Thyroid gland (tissue), 4 donors: ENCODE results near the gene CNDP1. TPM values are rescaled to one million over a fixed set of nuclear protein-coding genes. Genes with fewer than 3 reads are reported as not detected.
"Not testable (repeated sequence)": the region's sequence is repeated elsewhere in the genome, so short reads cannot be mapped to it uniquely, and the experiment has no call there.

Source experiments
- DNase-seq, 2 donors: peaks; one replicate each; pipeline ENCODE4 v3.0.0-alpha.2; 2019
- H3K27ac ChIP-seq, 3 donors: fragments of 200-600 bp; sonication (generic); 1 replicate in 2 of 3; 2 replicates in 1 of 3; pipeline ENCODE4 v1.5.1; 2016 to 2019; ENCODE audit warnings: mild to moderate bottlenecking in 1 of 3, moderate library complexity in 1 of 3
- H3K27me3 ChIP-seq: fragments of 200-600 bp; sonication (generic); one replicate; pipeline ENCODE4 v1.5.1; 2019
- H3K36me3 ChIP-seq, 2 donors: fragments of 200-600 bp; sonication (generic); one replicate each; pipeline ENCODE4 v1.5.1; 2016 to 2019
- H3K4me1 ChIP-seq, 2 donors: fragments of 200-600 bp; sonication (generic); one replicate each; pipeline ENCODE4 v1.5.1; 2017 to 2019
- H3K4me3 ChIP-seq, 3 donors: fragments of 200-600 bp; sonication (generic); replicated peaks in 1 of 3; 1 replicate in 2 of 3; 2 replicates in 1 of 3; pipeline ENCODE4 v1.5.1; 2016; ENCODE audit warnings: mild to moderate bottlenecking in 1 of 3
- H3K9me3 ChIP-seq: fragments of 200-600 bp; sonication (generic); one replicate; pipeline ENCODE4 v1.5.1; 2017
- POLR2A ChIP-seq, 2 donors: fragments of 450-650 bp; IDR thresholded peaks; one replicate each; pipeline ENCODE4 v1.6.1; 2017; ENCODE audit warnings: antibody characterized with exemption in 2 of 2, mild to moderate bottlenecking in 2 of 2, moderate library complexity in 1 of 2
- WGBS, 2 donors: methylation state at CpG; one replicate each; pipeline ENCODE4 v1.1.5; 2017; 5-methylcytosine and 5-hydroxymethylcytosine counted together
- intact Hi-C: fragments of 100-400 bp; cut with DNase I; formaldehyde crosslinking; loops from one replicate; pipeline ENCODE4 v1.15.1; 2023
- total RNA-seq, 4 donors: library from RNA; depleted of rRNA; stranded (reverse); fragments of >200 nt; gene quantifications; one replicate each; pipeline ENCODE4 v1.2.3, GENCODE V29; 2016
- TF ChIP-seq, protein P1 (sequence below), 6 experiments: fragments of 200-600 bp in 3 of 6; fragments of 450-650 bp in 3 of 6; sonication (generic) in 3 of 6; IDR thresholded peaks; one replicate each; pipeline ENCODE4 v1.5.1; 2016 to 2019; ENCODE audit warnings: antibody characterized with exemption in 6 of 6, mild to moderate bottlenecking in 2 of 6, inconsistent platforms in 1 of 6, moderate library complexity in 1 of 6

Gene CNDP1
- total RNA-seq, 4 donors from 2014 or later = 0.25 to 1.0 TPM; not detected in 2

DNA sequence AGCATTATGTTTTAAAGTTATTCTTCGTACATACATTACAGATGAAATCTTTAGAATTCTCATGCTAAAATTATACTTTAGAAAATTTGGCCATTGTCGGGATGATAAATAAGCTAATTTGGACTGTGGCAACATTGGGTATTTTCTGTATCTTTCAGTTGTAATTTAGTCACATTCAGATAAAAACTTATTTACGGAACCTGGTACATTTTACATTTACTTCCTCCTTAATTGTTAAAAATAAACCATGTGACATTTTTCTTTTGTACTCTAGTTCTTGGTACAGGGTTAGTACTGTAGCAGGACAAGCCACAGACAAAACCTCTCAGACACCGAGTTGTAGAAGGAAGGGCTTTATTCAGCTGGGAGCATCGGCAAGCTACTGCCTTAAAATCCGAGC, 33.9 kb upstream of the CNDP1 start:
- WGBS, 2 donors = 81 to 86% methylated on average over 6 of the region's 6 CpGs
- Histone ChIP-seq H3K27ac (peak overlapping the region; percentile 76 to 97 (median 79)), H3K9me3 (no peaks in the 10 kb centered on the region), H3K4me1 (peaks cover 33 to 50% of the 10 kb centered on the region in 2 donors), H3K27me3 (no peaks in the 10 kb centered on the region), H3K36me3 (peaks cover 7 to 36% of the 10 kb centered on the region in 2 donors), H3K4me3 (no peak overlapping the region)
- no peak for TF ChIP-seq POLR2A (IDR thresholded peaks at IDR 0.05)
- TF ChIP-seq, protein P1, sequence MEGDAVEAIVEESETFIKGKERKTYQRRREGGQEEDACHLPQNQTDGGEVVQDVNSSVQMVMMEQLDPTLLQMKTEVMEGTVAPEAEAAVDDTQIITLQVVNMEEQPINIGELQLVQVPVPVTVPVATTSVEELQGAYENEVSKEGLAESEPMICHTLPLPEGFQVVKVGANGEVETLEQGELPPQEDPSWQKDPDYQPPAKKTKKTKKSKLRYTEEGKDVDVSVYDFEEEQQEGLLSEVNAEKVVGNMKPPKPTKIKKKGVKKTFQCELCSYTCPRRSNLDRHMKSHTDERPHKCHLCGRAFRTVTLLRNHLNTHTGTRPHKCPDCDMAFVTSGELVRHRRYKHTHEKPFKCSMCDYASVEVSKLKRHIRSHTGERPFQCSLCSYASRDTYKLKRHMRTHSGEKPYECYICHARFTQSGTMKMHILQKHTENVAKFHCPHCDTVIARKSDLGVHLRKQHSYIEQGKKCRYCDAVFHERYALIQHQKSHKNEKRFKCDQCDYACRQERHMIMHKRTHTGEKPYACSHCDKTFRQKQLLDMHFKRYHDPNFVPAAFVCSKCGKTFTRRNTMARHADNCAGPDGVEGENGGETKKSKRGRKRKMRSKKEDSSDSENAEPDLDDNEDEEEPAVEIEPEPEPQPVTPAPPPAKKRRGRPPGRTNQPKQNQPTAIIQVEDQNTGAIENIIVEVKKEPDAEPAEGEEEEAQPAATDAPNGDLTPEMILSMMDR (IDR thresholded peaks at IDR 0.05) = no peak
- intact Hi-C loops = no loop called here
- no peak for DNase-seq

DNA sequence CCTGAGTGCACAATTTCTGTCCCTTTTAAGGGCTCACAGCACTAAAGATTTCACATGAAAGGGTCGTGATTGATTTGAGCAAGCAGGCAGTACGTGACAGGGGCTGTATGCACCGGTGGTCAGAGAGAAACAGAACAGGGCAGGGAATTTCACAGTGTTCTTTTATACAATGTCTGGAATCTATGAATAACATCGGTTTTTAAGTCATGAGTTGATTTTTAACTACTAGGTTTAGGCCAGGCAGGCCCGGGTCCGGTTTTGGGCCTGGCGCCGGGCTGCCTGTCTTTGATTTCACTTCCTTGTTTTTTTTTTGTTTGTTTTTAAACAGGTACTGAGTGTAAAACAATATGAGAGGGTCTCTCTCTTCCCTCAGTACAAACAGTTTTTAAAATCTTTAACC, 33.5 kb upstream of the CNDP1 start:
- intact Hi-C loops, DNase-seq, H3K4me3 ChIP-seq, H3K27me3 ChIP-seq, H3K9me3 ChIP-seq: not testable (repeated sequence)
- 78 to 86% methylated on average over 8 of the region's 8 CpGs for WGBS, 2 donors
- peak overlapping the region; percentile 76 to 97 (median 79) for H3K27ac ChIP-seq
- H3K4me1 ChIP-seq = peaks cover 33 to 51% of the 10 kb centered on the region in 2 donors
- peaks cover 10 to 36% of the 10 kb centered on the region in 2 donors for H3K36me3 ChIP-seq

DNA sequence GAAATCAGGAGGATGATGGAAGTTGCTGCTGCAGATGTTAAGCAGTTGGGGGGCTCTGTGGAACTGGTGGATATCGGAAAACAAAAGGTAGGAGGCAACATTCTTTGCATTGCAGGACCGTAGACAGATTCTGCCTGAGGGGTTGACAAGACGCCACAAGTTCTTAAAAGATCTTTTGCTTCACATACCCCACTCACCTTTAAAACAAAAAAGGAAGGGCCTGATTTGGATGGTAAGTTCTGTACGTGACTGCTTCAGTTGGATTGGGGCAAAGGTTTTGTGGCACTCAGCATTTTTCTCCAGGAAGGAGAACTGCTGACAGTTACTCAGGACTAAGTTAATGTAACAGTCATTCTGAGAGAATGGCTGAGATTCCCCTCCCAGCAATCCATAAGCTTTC, 32.9 kb upstream of the CNDP1 start:
- 83 to 87% methylated on average over 4 of the region's 4 CpGs for WGBS, 2 donors
- H3K4me1 ChIP-seq = peaks cover 34 to 57% of the 10 kb centered on the region in 2 donors
- H3K27me3 ChIP-seq = no peaks in the 10 kb centered on the region
- no peak overlapping the region for H3K4me3 ChIP-seq
- intact Hi-C loops = no loop called here
- H3K36me3 ChIP-seq = peaks cover 15 to 41% of the 10 kb centered on the region in 2 donors
- no peak for TF ChIP-seq POLR2A (IDR thresholded peaks at IDR 0.05)
- TF ChIP-seq, protein P1 (IDR thresholded peaks at IDR 0.05) = no peak
- no peak for DNase-seq
- peak overlapping the region in 2 of 3 donors; percentile 79 to 97 for H3K27ac ChIP-seq
- H3K9me3 ChIP-seq = no peaks in the 10 kb centered on the region

DNA sequence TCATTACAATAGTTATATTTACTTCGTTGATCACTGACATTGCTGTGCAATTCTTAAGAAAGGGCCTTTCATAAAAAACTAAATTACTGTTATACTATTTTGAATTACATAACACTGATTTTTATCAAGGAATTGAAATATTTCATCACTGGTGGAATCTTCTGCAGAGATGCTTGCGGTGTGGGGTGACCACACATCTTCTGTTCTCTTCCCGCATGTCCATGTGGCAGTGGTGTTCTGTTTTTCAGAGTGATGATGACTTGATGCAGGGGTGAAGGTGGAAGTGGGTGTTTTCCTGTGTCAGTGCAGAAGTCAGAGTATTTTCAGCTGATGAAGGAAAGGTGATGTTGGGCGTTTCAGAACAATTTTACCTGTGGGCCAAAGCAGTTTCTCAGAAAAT, 31.2 kb upstream of the CNDP1 start:
- no peak for DNase-seq
- Histone ChIP-seq H3K4me1 (peaks cover 34 to 62% of the 10 kb centered on the region in 2 donors), H3K36me3 (peaks cover 17 to 53% of the 10 kb centered on the region in 2 donors), H3K27me3 (no peaks in the 10 kb centered on the region), H3K9me3 (no peaks in the 10 kb centered on the region), H3K27ac (no peak overlapping the region), H3K4me3 (no peak overlapping the region)
- intact Hi-C loops = no loop called here
- TF ChIP-seq, protein P1 (IDR thresholded peaks at IDR 0.05) = no peak
- TF ChIP-seq POLR2A (IDR thresholded peaks at IDR 0.05) = no peak
- WGBS, 2 donors = 83 to 95% methylated on average over 4 of the region's 4 CpGs

DNA sequence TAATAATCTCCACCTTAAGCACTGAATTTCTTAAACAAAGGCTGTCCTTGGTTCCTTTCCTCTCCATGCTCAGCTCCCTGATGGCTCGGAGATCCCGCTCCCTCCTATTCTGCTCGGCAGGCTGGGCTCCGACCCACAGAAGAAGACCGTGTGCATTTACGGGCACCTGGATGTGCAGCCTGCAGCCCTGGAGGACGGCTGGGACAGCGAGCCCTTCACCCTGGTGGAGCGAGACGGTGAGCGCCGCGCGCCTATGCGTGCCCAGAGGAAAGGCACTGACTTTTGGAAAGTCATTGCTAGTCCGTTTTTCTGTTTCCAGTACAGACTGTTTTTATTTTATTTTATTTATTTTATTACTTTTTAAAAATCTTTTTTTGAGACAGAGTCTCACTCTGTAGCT, 28.5 kb upstream of the CNDP1 start:
- WGBS, 2 donors = 95 to 96% methylated on average over 16 of the region's 16 CpGs
- TF ChIP-seq, protein P1 (IDR thresholded peaks at IDR 0.05) = no peak
- no peak for TF ChIP-seq POLR2A (IDR thresholded peaks at IDR 0.05)
- Histone ChIP-seq H3K27ac (peak overlapping the region in 2 of 3 donors; percentile 60 to 71), H3K27me3 (no peaks in the 10 kb centered on the region), H3K9me3 (no peaks in the 10 kb centered on the region), H3K4me1 (peaks cover 17 to 37% of the 10 kb centered on the region in 2 donors), H3K36me3 (peaks cover 32 to 76% of the 10 kb centered on the region in 2 donors), H3K4me3 (no peak overlapping the region)
- DNase-seq = no peak
- intact Hi-C loops = no loop called here
